Activated CD4-positive, alpha-beta T cell treated with anti-CD3 and anti-CD28 coated beads for 48 hours (primary cell): Measurements from ENCODE around the gene ZNF71.

ENCODE experiments used
- DNase-seq: peaks from one replicate; pipeline ENCODE4 v3.0.0-alpha.2; 2020

The ZNF71 gene

DNA sequence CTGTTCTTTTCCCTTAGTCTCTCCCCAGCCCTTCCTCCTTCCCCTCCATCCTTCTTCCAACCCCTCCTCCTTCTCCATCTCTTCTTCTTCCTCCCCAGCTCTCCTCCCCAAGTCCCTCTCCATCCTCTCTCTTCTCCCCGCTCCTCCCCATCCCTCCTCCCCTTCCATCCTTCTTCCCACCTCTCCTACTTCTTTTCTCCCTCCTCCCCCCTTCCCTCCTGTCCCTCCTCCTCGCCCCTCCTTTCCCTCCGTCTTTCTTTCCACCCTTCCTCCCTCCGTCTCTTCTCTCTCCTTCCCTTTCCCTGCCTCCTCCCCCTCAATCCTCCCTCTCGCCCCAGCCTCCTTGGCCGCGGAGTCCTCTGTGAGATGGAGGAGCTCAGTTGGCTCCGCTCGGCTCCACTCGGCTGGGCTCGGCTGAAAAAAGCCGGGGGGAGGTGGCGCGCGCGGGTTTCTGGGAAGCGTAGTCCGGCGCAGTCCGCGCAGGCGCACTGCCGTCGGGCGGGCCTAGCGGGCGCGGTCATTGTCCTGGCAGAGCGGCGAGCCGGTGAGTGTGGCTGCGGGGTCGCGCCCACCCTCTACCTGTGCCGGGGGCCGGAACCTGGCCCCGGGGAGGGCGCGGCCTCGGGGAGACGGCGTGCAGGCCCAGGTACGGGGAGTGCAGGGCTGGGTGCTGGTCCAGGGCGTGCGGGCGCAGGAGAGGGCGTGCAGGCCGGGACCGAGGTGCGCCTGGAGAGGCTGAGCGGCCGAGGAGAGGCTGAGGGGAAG is at the start of gene ZNF71:
Gene ZNF71 (plus strand): TSS at position 520 of the 765 bp plus-strand sequence. CDS start 6,257 bp downstream, outside the sequence.
- DNase-seq, result peak; percentile 93

DNA sequence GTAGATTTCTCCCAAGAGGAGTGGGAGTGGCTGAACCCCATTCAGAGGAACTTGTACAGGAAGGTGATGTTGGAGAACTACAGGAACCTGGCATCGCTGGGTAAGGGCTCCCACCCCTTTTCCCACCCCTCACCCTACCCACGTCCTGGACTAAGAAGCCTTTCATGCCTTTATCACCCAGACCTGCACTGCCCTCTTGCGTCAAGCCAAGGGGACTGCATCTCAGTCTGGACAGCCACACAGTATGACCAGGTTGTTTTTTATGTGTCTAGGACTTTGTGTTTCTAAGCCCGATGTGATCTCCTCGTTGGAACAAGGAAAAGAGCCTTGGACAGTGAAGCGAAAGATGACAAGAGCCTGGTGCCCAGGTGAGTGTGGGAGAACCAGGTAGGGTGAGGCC is 47.6 kb upstream of the ZNF71 start:
- DNase-seq, result no peak

DNA sequence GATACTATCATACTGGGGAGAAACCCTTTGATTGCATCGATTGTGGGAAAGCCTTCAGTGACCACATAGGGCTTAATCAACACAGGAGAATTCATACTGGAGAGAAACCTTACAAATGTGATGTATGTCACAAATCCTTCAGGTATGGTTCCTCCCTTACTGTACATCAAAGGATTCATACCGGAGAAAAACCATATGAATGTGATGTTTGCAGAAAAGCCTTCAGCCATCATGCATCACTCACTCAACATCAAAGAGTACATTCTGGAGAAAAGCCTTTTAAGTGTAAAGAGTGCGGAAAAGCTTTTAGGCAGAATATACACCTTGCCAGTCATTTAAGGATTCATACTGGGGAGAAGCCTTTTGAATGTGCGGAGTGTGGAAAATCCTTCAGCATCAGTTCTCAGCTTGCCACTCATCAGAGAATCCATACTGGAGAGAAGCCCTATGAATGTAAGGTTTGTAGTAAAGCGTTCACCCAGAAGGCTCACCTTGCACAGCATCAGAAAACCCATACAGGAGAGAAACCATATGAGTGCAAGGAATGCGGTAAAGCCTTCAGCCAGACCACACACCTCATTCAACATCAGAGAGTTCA is 40.7 kb upstream of the ZNF71 start:
- DNase-seq, result no peak

DNA sequence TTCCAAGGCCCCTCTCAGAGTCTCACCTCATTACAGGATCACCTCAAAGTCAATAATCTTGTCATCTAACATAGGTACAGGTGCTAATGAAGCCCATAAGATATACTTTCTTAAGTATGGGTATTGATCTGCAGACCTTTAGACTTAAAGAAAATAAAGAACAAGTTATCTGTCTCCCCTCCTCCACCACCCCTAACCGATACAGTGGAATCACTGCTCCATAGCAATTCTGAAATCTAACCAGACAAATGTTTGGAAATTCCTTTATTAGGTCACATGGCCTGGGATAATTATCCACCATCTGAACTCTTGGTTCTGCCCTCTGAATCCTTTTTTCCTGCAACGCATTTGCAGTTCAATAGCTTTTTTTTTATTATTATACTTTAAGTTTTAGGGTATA is 32.3 kb upstream of the ZNF71 start:
- DNase-seq, result no peak

DNA sequence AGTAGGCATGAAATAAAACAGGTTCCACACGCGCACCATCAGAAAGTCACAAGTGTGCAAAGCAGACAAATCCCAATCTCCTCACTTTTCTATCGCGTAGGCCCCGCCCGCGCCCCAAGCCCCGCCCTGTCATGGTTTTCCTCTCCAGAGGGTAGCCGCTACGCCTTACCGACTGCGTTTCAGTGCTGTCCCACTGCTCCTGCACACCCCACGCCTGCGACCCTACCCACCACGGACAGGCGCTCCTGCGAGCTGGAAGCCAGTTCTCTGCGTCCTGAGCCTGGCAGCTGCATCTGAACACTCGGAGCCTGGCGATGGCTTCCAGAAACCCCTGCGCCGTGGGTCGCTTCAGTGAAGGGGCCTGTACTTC is 28.2 kb upstream of the ZNF71 start:
- DNase-seq, result peak; percentile 65

DNA sequence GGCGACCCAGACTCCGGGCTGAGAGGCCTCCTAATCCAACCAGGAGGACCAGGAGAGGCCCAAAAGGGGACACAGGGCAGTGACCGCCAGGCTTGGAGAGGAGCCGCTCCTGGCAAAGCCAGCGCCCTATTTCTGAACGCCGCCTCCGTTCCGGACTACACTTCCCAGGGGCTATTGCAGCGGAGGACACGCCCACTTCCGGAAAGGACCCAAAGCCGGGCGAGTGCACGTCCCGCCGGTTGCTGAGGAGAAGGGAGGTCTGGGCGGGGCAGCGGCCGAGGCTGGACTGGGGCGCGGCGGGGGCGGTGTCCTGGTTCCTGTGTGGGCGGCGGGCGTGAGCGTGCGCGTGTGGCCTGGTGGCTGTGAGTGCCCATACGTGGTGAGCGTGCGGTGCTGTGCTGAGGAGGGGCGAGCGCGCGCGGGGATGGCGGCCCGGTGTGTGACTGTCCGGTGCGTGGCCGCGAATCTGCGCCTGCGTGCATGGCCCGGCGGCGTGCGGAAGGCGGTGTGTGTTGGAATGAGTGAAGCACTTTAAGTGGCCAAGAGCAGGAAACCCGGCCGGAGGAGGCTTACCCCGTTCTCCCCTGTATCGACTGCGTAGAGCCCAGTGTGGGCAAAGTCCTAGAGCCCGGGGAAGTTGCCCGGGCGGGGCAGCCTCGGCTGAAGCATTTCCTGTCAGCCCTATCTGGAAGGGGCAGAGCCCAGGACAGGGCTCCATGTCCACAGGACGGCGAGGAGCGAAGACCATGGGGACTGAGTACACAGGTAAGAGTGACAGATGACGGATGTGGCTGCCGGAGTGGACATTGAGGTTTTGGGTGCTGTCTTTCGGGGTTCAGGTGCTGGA is 27.6 kb upstream of the ZNF71 start, which contains the start of gene ZNF470:
Gene ZNF470 (plus strand): TSS at position 195 of the 847 bp plus-strand sequence. CDS start 2,844 bp downstream, outside the sequence.
- peak; percentile 92 for DNase-seq

DNA sequence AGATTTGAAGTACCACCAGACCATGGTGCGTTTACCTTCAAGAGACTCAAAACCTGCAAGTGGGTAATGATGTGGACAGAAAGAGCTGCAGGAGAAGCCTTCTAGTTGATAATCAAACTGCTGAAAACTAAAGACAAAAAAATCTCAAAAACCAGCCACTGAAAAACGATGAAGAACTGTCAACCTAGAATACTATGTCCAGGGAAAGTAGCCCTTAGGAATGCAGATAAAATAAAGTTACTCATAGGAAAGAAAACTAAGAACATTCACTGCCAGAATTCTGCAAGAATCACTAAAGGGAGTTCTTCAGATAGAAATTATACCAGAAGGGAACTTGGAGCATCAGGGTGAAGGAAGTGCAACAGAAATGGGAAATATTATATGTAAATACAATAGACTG is 22.5 kb upstream of the ZNF71 start:
- DNase-seq, result no peak

DNA sequence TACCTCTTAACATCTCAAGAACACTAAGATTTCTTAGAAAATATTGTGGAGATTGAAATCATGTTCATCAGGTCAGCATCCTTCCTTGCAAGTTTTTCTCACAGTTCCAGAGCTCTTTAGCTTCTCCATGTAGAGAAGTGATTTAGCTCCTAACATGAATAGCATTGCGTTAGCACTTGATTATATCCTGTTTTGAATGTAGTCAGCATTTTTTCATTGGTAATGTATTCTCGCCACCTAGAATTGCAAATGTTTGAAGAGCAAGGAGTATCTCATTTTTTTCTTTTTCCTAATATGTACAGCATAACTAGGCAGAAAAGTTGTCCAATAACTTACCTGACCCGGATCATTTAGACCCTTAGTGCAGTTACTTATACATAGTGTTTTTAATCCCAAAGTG is 21.2 kb upstream of the ZNF71 start:
- DNase-seq, result no peak

DNA sequence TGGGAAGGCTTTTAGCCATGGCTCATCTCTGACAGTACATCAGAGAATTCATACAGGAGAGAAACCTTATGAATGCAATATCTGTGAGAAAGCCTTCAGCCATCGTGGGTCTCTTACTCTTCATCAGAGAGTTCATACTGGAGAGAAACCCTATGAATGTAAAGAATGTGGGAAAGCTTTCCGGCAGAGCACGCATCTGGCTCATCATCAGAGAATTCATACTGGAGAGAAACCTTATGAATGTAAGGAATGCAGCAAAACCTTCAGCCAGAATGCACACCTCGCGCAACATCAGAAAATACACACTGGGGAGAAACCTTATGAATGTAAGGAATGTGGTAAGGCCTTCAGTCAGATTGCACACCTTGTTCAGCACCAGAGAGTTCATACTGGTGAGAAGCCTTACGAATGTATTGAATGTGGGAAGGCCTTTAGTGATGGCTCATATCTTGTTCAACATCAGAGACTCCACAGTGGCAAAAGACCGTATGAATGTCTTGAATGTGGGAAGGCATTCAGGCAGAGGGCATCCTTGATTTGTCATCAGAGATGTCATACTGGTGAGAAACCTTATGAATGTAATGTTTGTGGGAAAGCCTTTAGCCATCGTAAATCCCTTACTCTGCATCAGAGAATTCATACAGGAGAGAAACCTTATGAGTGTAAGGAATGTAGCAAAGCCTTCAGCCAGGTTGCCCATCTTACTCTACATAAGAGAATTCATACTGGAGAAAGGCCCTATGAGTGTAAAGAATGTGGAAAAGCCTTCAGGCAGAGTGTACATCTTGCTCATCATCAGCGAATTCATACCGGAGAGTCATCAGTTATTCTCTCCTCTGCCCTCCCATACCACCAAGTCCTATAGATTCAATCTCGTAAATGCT is 17.1 kb upstream of the ZNF71 start:
- DNase-seq, result no peak

DNA sequence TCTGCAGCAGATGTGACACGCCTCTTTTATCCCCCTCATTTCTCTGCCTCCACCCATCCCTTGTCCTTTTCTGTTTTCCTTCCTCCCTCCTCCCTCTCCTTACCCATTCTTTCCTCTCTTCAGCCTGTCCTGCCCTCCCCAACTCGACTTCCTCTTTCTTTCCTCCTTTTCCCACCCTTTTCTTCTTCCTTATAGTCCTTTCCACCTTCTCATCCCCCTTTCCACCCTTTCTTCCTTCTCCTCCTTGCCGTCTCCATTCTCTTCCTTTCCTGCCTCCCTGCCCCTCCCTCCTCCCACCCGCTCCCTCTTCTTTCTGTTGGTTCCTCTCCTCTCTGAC is 688 bp upstream of the ZNF71 start:
- no peak for DNase-seq

DNA sequence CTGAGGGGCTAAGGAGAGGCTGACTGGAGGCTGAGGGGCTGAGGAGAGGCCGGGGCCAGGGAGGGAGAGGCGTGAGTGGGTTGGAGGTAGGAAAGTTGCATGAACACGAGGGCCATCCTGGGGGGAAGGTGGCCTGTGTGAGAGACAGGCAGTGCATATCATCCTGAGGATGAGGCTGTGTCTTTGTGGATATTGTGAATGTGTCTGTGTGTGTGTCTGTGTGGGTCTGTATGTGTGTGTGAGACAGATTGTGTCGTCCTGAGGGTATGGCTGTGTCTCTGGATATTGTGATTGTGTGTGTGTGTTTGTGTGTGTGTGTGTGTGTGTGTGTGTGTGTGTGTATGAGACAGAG is 422 bp downstream of the ZNF71 start:
- no peak for DNase-seq

DNA sequence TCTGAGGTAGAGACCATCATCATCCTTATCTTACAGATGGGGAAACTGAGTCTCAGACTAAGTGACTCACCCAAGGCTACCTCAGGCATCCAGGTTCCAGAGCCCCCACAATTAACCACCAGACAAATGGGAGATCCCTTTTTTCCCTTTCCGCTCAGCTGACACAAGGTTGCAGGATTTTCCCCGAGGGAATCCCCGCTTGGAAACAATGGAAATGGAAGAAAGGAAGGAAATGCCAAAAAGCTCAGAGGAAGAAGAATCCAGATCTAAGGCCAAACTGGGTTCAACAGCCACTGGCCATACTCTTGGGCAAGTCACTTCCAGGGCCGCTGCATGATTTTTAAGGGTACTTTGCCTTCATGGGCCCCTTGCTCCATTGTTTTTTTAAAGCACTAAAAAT is 1.6 kb downstream of the ZNF71 start:
- DNase-seq, result no peak

DNA sequence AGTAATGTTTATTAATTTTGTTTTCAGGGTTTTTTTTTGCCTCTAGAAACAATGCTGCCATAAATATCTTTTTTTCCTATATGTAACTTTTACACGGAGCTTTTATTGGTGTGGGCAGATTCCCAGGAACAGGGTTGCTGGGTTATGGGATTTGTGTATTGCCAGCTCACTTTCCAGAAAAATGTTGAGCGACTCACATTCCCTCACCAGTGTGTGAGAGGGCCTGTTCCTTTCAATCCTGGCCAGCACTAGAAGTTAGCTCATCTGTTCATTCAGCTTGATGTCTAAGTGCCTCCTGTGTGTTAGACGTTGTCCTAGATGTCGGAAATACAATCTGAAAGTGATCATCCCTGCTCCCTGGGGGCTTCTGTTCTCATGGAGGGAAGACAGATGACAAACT is 2.6 kb downstream of the ZNF71 start:
- no peak for DNase-seq

DNA sequence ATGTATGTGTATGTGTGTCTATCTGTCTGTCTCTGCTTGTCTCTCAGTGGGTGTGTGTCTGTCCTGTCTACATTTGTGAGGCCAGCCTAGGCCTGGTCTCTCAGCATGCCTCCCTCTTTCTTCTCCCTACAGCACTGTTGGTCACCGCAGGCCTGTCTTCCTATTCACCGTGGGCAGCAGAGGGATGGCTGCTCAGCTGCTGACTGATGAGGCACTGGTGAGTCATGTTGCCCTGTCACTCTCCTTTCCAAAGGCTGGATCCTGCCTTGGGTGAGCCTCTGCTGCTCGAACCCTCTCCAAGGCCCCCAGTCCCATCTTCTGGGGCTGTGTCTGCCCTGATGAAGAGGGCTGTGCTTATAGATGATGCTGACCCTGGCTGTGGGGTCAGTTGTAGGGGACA is 6.3 kb downstream of the ZNF71 start:
- no peak for DNase-seq

DNA sequence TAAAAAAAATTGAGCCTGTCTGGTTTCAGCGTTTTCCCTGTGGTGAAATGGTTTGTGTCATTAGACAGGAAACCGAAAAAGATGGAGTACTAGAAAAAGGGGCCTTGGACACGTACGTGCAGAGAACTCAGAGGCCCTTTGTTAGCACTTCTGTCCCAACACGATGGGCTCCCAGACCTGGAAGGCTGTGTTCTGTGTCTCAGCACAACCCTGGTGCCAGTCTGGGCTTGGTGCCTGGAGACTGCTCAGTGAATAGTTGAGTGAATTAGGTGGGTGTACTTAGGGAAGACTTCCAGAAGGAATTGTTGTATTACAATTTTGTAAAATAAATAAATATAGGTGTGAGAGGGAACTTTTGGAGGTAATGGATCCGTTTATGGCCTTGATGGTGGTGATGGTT is 8.7 kb downstream of the ZNF71 start:
- DNase-seq, result no peak

DNA sequence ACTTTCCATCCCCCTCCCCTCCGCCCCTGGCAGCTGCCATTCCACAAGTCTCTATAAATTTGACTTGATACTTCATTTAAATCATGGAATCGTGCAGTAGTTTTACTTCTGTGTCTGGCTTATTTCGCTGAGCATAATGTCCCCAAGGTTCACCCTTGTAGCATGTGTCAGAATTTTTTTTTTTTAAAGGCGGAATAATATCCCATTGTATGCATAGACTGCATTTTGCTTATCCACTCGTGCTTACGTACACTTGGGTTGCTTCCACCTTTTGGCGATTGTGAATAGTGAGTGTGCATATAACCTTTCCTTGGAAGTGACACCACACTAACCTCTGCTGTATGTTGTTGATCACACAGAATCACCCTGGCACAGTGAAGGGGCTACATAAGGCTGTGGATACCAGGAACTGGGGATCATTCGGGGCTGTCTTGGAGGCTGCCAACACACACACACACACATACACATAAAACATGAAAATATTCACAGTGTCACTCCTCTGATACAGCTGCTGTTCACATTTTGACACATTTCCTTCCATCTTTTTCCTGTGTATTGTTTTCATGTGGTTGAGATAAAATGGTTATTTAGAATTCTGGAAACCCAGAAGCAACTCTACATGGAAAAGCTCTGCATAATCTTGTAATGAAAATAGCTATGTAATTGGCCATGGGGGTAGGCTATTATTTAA is 13.3 kb downstream of the ZNF71 start:
- no peak for DNase-seq

DNA sequence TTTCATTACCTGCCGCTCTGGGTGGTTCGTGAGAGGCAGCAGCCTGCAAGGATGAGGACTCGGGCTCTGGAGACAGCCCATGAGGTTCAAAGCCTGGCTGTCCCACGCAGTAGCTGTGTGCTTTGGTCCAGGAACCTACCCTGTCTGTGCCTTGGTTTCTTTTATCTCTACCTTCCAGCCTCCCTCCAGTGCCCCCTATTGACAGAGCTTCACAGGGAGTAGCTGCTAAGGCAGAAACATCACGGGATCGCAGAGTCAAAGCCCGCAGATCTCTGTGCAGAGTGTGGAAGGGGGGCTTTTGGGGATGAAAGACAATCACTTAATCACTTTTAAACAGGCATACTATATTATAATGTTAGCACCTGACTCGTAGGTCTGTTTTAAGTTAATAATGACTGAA is 16.2 kb downstream of the ZNF71 start:
- no peak for DNase-seq

DNA sequence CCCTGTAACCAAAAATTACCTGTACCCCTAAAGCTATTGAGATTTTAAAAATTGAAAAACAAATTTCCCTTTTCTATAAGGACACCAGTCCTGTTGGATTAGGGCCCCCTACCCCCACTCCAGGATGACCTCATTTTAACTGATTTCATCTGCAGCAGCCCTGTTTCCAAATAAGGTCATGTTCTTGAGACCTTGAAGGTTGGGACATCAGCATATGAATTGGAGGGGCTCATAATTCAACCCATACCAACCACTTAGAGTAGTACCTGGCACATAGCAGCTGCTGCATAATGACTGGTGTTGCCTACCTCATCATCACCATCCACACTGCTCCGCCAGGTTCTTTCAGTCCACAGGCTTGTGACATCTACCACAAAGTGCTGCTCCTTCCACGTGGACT is 17.6 kb downstream of the ZNF71 start:
- no peak for DNase-seq

DNA sequence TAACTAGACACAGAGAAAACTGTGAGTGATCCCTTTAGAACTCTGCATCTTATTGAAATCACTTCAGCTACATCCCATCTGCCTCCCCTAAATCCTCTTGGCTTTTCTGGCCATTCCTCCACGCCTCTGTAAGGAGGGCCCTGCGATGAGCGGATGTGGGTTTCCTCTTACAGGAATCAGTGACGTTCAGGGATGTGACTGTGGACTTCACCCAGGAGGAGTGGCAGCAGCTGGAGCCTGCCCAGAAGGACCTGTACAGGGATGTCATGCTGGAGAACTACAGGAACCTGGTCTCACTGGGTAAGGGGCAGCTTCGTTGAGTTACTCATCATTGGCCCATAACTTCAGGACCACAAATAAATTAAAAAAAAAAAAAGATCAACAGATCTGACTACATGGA is 18.5 kb downstream of the ZNF71 start:
- DNase-seq, result no peak

DNA sequence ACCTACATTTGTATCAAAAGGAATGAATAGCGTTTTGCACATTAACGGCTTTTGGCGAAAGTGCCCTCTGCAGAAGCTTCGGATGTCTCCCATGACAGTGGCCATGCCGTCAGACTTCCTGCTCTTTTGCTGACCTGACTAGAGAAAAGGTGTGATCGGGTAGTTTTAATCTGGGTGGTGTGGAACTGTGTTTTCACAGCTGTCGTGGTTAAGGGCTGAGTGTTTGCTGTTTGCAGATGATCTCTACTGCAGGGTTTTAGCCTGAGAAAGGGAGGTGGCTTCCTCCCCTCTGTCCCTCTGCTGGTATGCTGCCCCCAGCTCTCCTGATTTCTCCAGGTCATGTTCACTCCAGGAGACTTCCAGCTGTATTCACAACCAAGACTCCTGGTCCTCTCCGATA is 22.4 kb downstream of the ZNF71 start:
- no peak for DNase-seq

DNA sequence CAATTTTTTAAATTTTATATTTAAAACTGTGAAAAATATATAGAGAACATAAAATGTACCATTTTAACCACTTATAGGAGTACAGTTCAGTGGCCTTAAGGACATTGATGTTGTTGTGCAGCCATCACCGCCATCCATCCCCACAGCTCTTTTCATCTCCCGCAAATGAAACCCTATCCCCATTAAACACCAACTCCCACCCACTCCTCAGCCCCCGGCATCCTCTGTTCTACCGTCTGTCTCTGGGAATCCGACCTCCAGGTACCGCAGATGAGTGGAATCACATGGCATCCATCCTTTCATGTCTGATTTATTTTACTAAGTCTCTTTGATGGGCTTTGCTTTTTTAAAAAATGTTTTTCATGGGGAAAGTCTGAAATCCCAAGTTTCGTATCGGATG is 24.0 kb downstream of the ZNF71 start:
- no peak for DNase-seq

DNA sequence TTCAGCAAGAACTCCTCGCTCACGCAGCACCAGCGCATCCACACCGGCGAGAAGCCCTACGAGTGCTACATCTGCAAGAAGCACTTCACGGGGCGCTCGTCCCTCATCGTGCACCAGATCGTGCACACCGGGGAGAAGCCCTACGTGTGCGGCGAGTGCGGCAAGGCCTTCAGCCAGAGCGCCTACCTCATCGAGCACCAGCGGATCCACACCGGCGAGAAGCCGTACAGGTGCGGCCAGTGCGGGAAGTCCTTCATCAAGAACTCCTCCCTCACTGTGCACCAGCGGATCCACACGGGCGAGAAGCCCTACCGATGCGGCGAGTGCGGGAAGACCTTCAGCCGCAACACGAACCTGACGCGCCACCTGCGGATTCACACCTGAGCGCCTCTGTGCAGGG is 27.3 kb downstream of the ZNF71 start:
- DNase-seq, result no peak

DNA sequence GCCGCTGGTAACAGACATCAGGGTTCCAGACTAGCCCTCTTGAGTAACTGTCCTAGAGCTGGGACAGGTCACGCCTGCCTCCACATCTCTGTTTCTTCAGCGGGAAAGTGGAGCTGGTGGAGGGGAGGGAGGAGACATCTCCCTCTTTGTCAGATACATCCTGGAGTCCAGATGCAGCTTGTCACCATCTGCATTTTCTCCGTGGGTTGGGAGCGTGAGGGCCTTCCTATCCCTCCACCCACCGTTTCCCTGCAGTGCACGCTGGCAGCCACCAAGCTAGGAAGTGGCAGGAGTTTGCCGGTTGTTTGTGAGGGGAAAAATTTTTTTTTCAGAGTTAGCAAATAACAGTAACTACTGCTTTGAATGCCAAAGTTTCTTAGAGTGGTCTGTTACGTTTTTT is 27.9 kb downstream of the ZNF71 start:
- no peak for DNase-seq
